GM18505 (cell line): Measurements from ENCODE around the gene CNDP2.
"Not testable (repeated sequence)": the region's sequence is repeated elsewhere in the genome, so short reads cannot be mapped to it uniquely, and the experiment has no call there.

Experiments
- ATAC-seq: cut with Tn5 transposase; IDR thresholded peaks from one replicate; pipeline ENCODE4 v1.9.1; 2021; ENCODE audit not compliant: unreplicated experiment
- POLR2A ChIP-seq: IDR thresholded peaks from 4 replicates; pipeline ENCODE4 v1.6.1; 2011; ENCODE audit warnings: borderline replicate concordance; ENCODE audit not compliant: insufficient read depth, insufficient read length; ENCODE audit errors: extremely low read depth

The CNDP2 gene

GRCh38 chr18:74551452-74551851 is 55.3 kb downstream of the CNDP2 start:
- TF ChIP-seq POLR2A: no peak
- no peak for ATAC-seq

GRCh38 chr18:74551936-74552555 is 55.9 kb downstream of the CNDP2 start:
- no peak for TF ChIP-seq POLR2A
- peak; percentile 99 for ATAC-seq

GRCh38 chr18:74556126-74556525 is 60.0 kb downstream of the CNDP2 start:
- no peak for TF ChIP-seq POLR2A
- ATAC-seq: no peak

- no peak for TF ChIP-seq POLR2A
- ATAC-seq: no peak
These were observed 61.9 kb downstream of the CNDP2 start for GRCh38 chr18:74558096-74558495.

- no peak for ATAC-seq
- no peak for TF ChIP-seq POLR2A
These were observed 66.1 kb downstream of the CNDP2 start for GRCh38 chr18:74562131-74562730.

GRCh38 chr18:74562775-74563174 is 66.6 kb downstream of the CNDP2 start:
- TF ChIP-seq POLR2A: no peak
- no peak for ATAC-seq

GRCh38 chr18:74563999-74564398 is 67.8 kb downstream of the CNDP2 start:
- no peak for TF ChIP-seq POLR2A
- no peak for ATAC-seq

- ATAC-seq: not testable (repeated sequence)
These were observed 69.0 kb downstream of the CNDP2 start for GRCh38 chr18:74565164-74565563.

- not testable (repeated sequence) for ATAC-seq
These were observed 69.8 kb downstream of the CNDP2 start for GRCh38 chr18:74565993-74566392.

- TF ChIP-seq POLR2A: no peak
- no peak for ATAC-seq
These were observed 71.7 kb downstream of the CNDP2 start for GRCh38 chr18:74567822-74568221.

- ATAC-seq: no peak
These were observed 73.2 kb downstream of the CNDP2 start for GRCh38 chr18:74569401-74569800.

GRCh38 chr18:74570266-74570665 is 74.1 kb downstream of the CNDP2 start:
- no peak for ATAC-seq
- TF ChIP-seq POLR2A: no peak

More at GRCh38 chr18:74569401-74569800, 73.2 kb downstream of the CNDP2 start:
- no peak for TF ChIP-seq POLR2A

- ATAC-seq: no peak
- no peak for TF ChIP-seq POLR2A
These were observed 75.9 kb downstream of the CNDP2 start for GRCh38 chr18:74571895-74572680.

- no peak for TF ChIP-seq POLR2A
- no peak for ATAC-seq
These were observed 76.9 kb downstream of the CNDP2 start for GRCh38 chr18:74573053-74573452.
